AML-193 (cell line): ENCODE results near the gene GRAMD1B.

Experiments used
- DNase-seq, 2 experiments: peaks; one replicate each; lab custom pipeline; 2025; lab: John Stamatoyannopoulos, UW

The GRAMD1B gene

GRCh38 chr11:123535401-123535800 lies 105.3 kb downstream of the GRAMD1B start:
- no peak for DNase-seq

- DNase-seq = peak in 1 of 2 experiments; percentile 8
Measured at GRCh38 chr11:123536690-123537437, 106.8 kb downstream of the GRAMD1B start.

- DNase-seq = no peak
Measured at GRCh38 chr11:123537726-123538125, 107.7 kb downstream of the GRAMD1B start.

GRCh38 chr11:123543797-123544196 lies 113.7 kb downstream of the GRAMD1B start:
- DNase-seq = no peak

GRCh38 chr11:123544631-123545375 lies 114.7 kb downstream of the GRAMD1B start:
- DNase-seq = no peak

- no peak for DNase-seq
Measured at GRCh38 chr11:123545726-123546270, 115.7 kb downstream of the GRAMD1B start.

GRCh38 chr11:123546515-123546914 lies 116.4 kb downstream of the GRAMD1B start:
- DNase-seq = no peak

GRCh38 chr11:123547180-123547579 lies 117.1 kb downstream of the GRAMD1B start:
- DNase-seq = no peak

- no peak for DNase-seq
Measured at GRCh38 chr11:123548774-123549173, 118.7 kb downstream of the GRAMD1B start.

- no peak for DNase-seq
Measured at GRCh38 chr11:123549926-123550917, 120.2 kb downstream of the GRAMD1B start.

GRCh38 chr11:123551079-123551478 lies 121.0 kb downstream of the GRAMD1B start:
- no peak for DNase-seq

GRCh38 chr11:123556633-123557032 lies 126.6 kb downstream of the GRAMD1B start:
- DNase-seq = no peak

GRCh38 chr11:123558536-123559315 lies 128.7 kb downstream of the GRAMD1B start:
- DNase-seq = no peak

GRCh38 chr11:123559523-123559955 lies 129.5 kb downstream of the GRAMD1B start:
- no peak for DNase-seq

GRCh38 chr11:123560006-123560405 lies 129.9 kb downstream of the GRAMD1B start:
- DNase-seq = no peak

GRCh38 chr11:123561431-123561800 lies 131.3 kb downstream of the GRAMD1B start:
- DNase-seq = no peak

- no peak for DNase-seq
Measured at GRCh38 chr11:123562158-123562557, 132.1 kb downstream of the GRAMD1B start.

- DNase-seq = no peak
Measured at GRCh38 chr11:123562829-123563228, 132.8 kb downstream of the GRAMD1B start.

- peak; percentile 14 to 21 for DNase-seq
Measured at GRCh38 chr11:123564221-123564620, 134.2 kb downstream of the GRAMD1B start.

GRCh38 chr11:123566852-123567251 lies 136.8 kb downstream of the GRAMD1B start:
- no peak for DNase-seq

GRCh38 chr11:123567466-123567865 lies 137.4 kb downstream of the GRAMD1B start:
- no peak for DNase-seq
